ENCODE results near the gene PITPNC1. TPM values are rescaled to one million over a fixed set of nuclear protein-coding genes. Genes with fewer than 3 reads are reported as not detected.
A peak's percentile ranks its signal among the peaks of the same experiment; 100 is the strongest.
"Not testable (repeated sequence)": the region's sequence is repeated elsewhere in the genome, so short reads cannot be mapped to it uniquely, and the experiment has no call there.

PITPNC1 gene
- total RNA-seq, 4 donors from 2014 or later = 9.1 to 15.1 (median 13.3) TPM

DNA sequence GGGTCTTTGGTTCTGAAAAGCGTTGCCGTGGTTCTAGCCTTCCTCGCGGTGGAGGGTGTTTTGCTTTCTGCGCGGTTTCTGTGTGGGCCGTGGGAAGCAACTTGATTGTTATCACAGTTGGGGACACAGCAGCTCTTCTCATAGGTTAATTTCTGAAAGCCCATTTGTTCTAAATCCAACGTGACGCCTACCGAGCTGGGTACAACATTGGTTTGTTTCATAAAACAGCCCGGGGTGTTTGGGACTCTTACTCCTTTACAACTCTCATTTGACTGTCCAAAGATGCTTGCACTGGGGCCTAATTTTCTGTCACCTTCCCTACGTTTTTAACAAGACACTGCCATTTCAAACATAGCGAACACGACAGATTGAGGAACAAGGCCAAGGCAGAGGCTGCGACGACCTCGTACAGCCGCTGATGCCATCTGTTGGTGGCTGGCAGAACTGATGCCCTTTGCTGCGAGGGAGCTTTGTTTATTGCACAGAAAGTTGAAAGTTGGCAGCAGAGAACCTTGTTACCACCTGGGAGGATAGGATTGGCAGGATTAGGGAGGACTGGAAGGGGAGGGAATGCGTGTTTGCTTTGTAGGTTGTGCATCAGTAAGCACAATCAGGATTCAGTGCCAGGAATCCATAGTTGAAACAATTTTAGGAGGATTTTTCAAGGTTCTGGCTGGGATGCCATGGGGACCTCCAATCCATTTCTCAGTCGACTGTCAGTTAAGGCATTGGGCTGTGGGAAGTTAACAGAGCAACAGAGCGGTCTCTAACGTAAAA, 98.3 kb downstream of the PITPNC1 start:
- Histone ChIP-seq H3K27me3 (no peaks in the 10 kb centered on the region), H3K4me1 (peaks cover 0 to 47% (median 18%) of the 10 kb centered on the region in 3 donors), H3K27ac (peak overlapping the region in 3 of 4 donors; percentile 54 to 63 (median 57)), H3K9me3 (no peaks in the 10 kb centered on the region), H3K4me3 (no peak overlapping the region), H3K36me3 (no peaks in the 10 kb centered on the region)
- WGBS, 2 donors = 40 to 43% methylated on average over 23 of the region's 23 CpGs
- intact Hi-C loops (cut with DNase I) = loop anchor here (2.0 kb wide), 1 partner anchor 97 kb away; no protein-coding TSS in a partner anchor
- TF ChIP-seq POLR2A (IDR thresholded peaks at IDR 0.05) = no peak
- TF ChIP-seq, protein P1, sequence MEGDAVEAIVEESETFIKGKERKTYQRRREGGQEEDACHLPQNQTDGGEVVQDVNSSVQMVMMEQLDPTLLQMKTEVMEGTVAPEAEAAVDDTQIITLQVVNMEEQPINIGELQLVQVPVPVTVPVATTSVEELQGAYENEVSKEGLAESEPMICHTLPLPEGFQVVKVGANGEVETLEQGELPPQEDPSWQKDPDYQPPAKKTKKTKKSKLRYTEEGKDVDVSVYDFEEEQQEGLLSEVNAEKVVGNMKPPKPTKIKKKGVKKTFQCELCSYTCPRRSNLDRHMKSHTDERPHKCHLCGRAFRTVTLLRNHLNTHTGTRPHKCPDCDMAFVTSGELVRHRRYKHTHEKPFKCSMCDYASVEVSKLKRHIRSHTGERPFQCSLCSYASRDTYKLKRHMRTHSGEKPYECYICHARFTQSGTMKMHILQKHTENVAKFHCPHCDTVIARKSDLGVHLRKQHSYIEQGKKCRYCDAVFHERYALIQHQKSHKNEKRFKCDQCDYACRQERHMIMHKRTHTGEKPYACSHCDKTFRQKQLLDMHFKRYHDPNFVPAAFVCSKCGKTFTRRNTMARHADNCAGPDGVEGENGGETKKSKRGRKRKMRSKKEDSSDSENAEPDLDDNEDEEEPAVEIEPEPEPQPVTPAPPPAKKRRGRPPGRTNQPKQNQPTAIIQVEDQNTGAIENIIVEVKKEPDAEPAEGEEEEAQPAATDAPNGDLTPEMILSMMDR (IDR thresholded peaks at IDR 0.05) = peak; percentile 85 to 98 (median 91)
- DNase-seq = no peak

- TF ChIP-seq POLR2A (IDR thresholded peaks at IDR 0.05) = no peak
- TF ChIP-seq, protein P1 (IDR thresholded peaks at IDR 0.05) = no peak
- no peaks in the 10 kb centered on the region for H3K36me3 ChIP-seq
- H3K4me3 ChIP-seq = no peak overlapping the region
- H3K27ac ChIP-seq = no peak overlapping the region
- H3K9me3 ChIP-seq = no peaks in the 10 kb centered on the region
- intact Hi-C loops (cut with DNase I) = no loop called here
- DNase-seq = no peak
- no peaks in the 10 kb centered on the region for H3K27me3 ChIP-seq
- WGBS, 2 donors = 79 to 83% methylated on average over 3 to 4 of the region's 7 CpGs
- H3K4me1 ChIP-seq = peaks cover 0 to 57% (median 28%) of the 10 kb centered on the region in 3 donors
Observed at GRCh38 chr17:67476787-67477335, 99.8 kb downstream of the PITPNC1 start.

DNA sequence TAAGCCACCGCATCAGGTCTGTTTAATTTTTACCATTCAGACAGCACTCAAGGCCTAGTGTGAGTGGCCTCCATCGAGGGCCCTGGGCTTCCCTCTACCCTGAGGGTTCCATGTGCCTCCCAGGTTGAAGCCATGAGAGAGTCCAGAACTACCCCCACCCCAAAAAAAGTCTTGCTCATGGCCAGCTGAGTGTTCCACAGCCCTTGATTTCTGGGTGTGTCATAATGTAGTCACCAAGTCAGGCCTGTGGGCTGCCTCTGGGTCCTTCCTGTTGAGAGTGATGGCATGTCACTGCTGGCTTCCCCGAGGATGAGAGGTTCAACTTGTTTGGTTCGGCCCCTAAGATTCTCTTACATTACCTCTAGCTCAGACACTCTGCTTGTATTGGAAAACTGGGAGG, 100.6 kb downstream of the PITPNC1 start:
- H3K4me3 ChIP-seq = no peak overlapping the region
- intact Hi-C loops (cut with DNase I) = no loop called here
- TF ChIP-seq, protein P1 (IDR thresholded peaks at IDR 0.05) = no peak
- no peak for TF ChIP-seq POLR2A (IDR thresholded peaks at IDR 0.05)
- H3K4me1 ChIP-seq = peaks cover 0 to 66% (median 29%) of the 10 kb centered on the region in 3 donors
- H3K27ac ChIP-seq = peak overlapping the region; percentile 8 to 57 (median 43)
- DNase-seq = no peak
- WGBS, 2 donors = 83 to 100% methylated on average over 1 to 3 of the region's 4 CpGs
- H3K9me3 ChIP-seq = no peaks in the 10 kb centered on the region
- H3K27me3 ChIP-seq = no peaks in the 10 kb centered on the region
- no peaks in the 10 kb centered on the region for H3K36me3 ChIP-seq

- no peaks in the 10 kb centered on the region for H3K9me3 ChIP-seq
- no peaks in the 10 kb centered on the region for H3K27me3 ChIP-seq
- H3K4me3 ChIP-seq = no peak overlapping the region
- peak overlapping the region in 2 of 4 donors; percentile 55 to 57 for H3K27ac ChIP-seq
- intact Hi-C loops (cut with DNase I) = no loop called here
- WGBS, 2 donors = 80 to 83% methylated on average over 8 of the region's 8 CpGs
- peaks cover 0 to 64% (median 29%) of the 10 kb centered on the region in 3 donors for H3K4me1 ChIP-seq
- DNase-seq = no peak
- TF ChIP-seq POLR2A (IDR thresholded peaks at IDR 0.05) = no peak
- TF ChIP-seq, protein P1 (IDR thresholded peaks at IDR 0.05) = no peak
- no peaks in the 10 kb centered on the region for H3K36me3 ChIP-seq
Observed at GRCh38 chr17:67478401-67479041, 101.4 kb downstream of the PITPNC1 start.

GRCh38 chr17:67479148-67479547, 102.1 kb downstream of the PITPNC1 start:
- Histone ChIP-seq H3K27ac (peak overlapping the region in 1 of 4 donors; percentile 55), H3K4me1 (peaks cover 0 to 58% (median 29%) of the 10 kb centered on the region in 3 donors), H3K4me3 (no peak overlapping the region), H3K36me3 (no peaks in the 10 kb centered on the region), H3K9me3 (no peaks in the 10 kb centered on the region), H3K27me3 (no peaks in the 10 kb centered on the region)
- TF ChIP-seq POLR2A (IDR thresholded peaks at IDR 0.05) = no peak
- DNase-seq = no peak
- intact Hi-C loops (cut with DNase I) = no loop called here
- WGBS, 2 donors = 73 to 86% methylated on average over 2 to 3 of the region's 3 CpGs

- H3K9me3 ChIP-seq; H3K4me3 ChIP-seq; H3K27me3 ChIP-seq; H3K36me3 ChIP-seq; DNase-seq; intact Hi-C loops (cut with DNase I): not testable (repeated sequence)
- Histone ChIP-seq H3K27ac (peak overlapping the region in 1 of 4 donors; percentile 11), H3K4me1 (peaks cover 0 to 40% (median 14%) of the 10 kb centered on the region in 3 donors)
- WGBS, 2 donors = 96 to 97% methylated on average over 11 of the region's 11 CpGs
Observed at GRCh38 chr17:67480959-67481358, 103.9 kb downstream of the PITPNC1 start.

All from esophagus squamous epithelium (tissue), 5 donors.